NCI-H345 treated with DMSO at 0.1 percent for 48 hours (cell line): ENCODE data around the gene MIPEP.
A peak's percentile ranks its signal among the peaks of the same experiment; 100 is the strongest.
"Not testable (repeated sequence)": the region's sequence is repeated elsewhere in the genome, so short reads cannot be mapped to it uniquely, and the experiment has no call there.

Source experiments
- DNase-seq: peaks from one replicate; lab custom pipeline; 2025; ENCODE audit not compliant: unreplicated experiment; lab: John Stamatoyannopoulos, UW

The MIPEP gene

DNA sequence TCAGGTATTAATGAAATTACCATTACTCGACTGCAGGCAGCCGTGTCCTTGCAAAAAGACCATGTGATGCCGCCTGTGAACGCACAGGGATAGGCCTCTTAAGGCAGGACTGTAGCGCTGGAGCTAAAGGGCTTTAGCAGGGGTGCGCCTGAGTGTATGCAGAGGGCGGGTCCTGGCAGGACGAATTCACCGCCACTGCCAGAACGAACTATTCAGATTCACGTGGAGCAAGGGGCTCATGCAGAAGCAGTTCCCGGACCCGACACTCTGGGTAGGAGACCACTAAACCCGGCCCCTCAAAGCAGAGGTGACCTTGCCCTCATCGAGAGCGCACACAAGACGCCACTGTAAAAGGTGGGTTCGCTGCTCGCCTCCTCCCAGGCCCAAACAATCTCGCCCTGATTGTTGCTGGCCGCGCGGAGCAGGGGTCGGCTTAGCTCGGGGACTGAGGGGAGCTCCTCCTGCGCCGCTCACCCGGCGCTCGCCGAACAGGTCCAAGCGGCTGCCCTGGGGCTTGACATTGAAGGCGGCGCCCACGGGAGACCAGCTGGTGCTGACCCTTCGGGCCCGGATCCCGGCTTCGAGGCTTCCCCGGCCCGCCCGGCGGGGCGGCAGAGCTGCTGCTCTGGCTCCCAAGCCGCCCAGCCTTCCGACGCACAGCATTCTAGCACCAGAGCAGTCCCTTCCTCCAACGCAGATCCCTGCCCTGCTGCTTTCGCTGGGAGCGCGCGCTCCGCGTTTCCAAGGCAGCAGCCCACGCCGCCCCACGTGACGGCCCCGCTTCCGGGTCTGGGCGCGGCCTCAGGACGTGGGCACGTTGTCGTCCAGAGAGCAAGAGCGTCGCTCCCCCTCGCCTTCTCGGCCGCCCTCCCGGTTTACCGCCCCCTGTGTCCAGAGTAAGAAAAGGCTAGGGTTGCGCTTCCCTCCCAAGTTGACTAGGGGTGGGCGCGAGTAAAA, at the start of gene MIPEP:
TSS of gene MIPEP (minus strand) at position 743 of the 957 bp plus-strand sequence. CDS start at position 663, 80 bp downstream.
- DNase-seq, result peak; percentile 75

DNA sequence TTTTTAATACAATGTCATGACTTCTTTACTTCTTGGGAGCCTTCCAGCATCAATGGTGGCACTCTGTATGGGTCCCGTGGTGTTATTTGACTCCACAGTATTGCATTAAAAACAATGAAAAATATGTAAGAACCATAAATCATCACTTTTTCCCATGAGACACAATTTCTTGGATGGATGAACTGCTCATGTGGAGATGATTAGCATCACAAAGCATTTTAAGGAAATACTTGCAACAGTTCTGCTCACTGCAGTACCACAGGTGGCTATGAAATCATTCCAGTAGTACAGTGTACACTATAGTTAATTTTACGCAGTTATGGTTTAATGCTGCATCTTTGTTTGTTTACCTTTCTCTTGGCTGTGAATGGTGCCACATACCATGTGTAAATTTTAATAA, 45.3 kb upstream of the MIPEP start:
- DNase-seq, result no peak

GRCh38 chr13:23928985-23929384, 39.8 kb upstream of the MIPEP start:
- DNase-seq, result no peak

GRCh38 chr13:23923031-23923430, 33.8 kb upstream of the MIPEP start:
- no peak for DNase-seq

GRCh38 chr13:23922005-23922932, 33.1 kb upstream of the MIPEP start:
- DNase-seq, result no peak

GRCh38 chr13:23921451-23921888, 32.3 kb upstream of the MIPEP start:
- DNase-seq, result peak; percentile 2

DNA sequence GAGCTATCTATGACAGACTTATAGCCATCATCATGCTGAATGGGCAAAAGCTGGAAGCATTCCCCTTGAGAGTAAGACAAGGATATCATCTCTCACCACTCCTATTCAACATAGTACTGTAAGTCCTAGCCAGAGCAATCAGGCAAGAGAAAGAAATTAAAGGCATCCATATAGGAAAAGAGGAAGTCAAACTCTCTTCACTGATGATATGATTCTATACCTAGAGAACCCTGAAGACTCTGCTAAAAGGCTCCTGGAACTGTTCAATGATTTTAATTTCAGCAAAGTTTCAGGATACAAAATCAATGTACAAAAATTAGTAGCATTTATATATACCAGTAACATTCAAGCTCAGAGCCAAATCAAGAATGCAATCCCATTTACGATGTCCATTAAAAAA, 29.8 kb upstream of the MIPEP start:
- no peak for DNase-seq

DNA sequence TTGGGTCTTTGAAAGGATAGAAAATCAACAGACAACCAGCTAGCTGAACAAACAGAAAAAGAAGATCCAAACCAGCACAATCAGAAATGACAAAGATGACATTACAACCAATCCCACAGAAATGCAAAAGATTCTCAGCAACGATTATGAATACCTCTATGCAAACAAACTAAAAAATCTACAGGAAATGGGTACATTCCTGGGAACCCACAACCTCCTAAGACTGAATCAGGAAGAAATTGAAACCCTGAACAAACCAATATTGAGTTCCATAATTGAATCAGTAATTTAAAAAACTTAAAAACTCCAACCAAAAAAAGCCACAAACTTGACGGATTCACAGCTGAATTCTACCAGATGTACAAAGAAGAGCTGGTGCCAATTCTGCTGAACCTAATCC, 29.0 kb upstream of the MIPEP start:
- no peak for DNase-seq

GRCh38 chr13:23915308-23915707, 26.1 kb upstream of the MIPEP start:
- DNase-seq, result peak; percentile 81

DNA sequence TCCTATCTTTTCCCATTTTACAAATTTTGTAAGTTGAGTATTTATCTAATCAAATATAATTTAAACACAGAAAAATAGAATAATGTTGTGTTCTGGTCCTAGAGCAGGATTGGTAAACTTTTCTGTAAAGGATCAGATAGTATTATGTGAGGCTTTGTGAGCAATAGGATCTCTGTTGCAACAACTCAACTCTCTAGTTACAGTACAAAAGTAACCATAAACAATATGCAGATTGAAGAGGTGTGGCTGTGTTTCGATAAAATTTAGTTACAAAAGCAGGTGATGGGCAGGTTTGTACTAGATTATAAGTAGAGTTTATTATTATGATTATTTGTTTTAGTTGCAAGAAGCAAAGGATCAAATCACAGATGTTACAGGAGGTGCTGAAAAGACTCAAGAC, 23.3 kb upstream of the MIPEP start:
- no peak for DNase-seq

GRCh38 chr13:23909606-23910005, 20.4 kb upstream of the MIPEP start:
- DNase-seq, result no peak

GRCh38 chr13:23905766-23906165, 16.6 kb upstream of the MIPEP start:
- DNase-seq, result no peak

- DNase-seq, result no peak
These were observed 14.7 kb upstream of the MIPEP start for GRCh38 chr13:23903906-23904280.

GRCh38 chr13:23902975-23903905, 14.0 kb upstream of the MIPEP start:
- DNase-seq, result no peak

DNA sequence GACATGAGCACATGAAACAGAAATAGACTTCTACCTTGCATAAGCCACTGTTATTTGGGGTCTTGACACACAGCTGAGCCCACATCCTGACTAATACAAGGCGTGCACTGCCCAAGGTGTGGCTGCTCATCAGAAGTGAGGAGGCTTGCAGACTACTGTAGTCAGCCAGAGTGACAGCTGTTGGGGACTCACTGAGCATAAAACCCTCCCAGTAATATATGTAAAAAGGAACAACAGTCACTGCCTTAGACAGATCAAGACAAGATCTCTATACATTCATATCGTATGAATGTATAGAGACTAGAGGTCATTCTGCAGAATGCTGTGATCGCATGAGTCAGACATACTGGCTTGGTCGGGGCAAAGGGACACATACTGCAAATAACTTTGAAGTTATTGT, 12.2 kb upstream of the MIPEP start:
- DNase-seq, result no peak

GRCh38 chr13:23899555-23899954, 10.4 kb upstream of the MIPEP start:
- DNase-seq, result no peak

GRCh38 chr13:23898101-23898500, 8.9 kb upstream of the MIPEP start:
- no peak for DNase-seq

GRCh38 chr13:23897452-23897919, 8.3 kb upstream of the MIPEP start, which contains the start of gene C1QTNF9B:
TSS of gene C1QTNF9B (minus strand) at chr13:23897502.
- not testable (repeated sequence) for DNase-seq

DNA sequence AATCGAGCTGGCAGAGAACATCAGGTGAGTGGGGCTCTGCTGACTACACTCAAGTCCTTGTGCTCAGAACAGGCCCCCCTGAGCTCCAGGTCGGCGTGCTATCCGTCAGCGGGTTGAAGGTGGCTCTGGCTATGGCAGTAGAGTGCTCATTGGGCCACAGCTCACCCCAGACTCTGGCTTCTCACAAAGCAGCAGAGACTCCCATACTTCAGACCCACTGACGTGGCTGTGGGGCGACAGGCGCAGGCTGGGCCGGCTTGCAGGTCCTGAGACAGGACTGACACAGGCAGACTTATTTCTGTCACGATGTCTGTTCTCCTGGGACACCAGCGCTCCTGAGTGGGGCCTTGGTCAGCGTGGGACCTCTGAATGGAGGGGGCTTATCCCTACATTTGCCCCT, 5.5 kb upstream of the MIPEP start:
- DNase-seq, result not testable (repeated sequence)

- DNase-seq, result not testable (repeated sequence)
These were observed 4.6 kb upstream of the MIPEP start for GRCh38 chr13:23893791-23894190.
